Activated T-cell treated with anti-CD3 and anti-CD28 coated beads, Interleukin-2, amount 50 U/mL, for 4 hours (primary cell): ENCODE results near the gene FAM219A. TPM values are rescaled to one million over a fixed set of nuclear protein-coding genes. Genes with fewer than 3 reads are reported as not detected.
A peak's percentile ranks its signal among the peaks of the same experiment; 100 is the strongest.

Source experiments
- ATAC-seq, 2 donors: fragments of 200-7000 bp; cut with Tn5 transposase; one replicate each; pipeline ENCODE4 v1.10.0; 2021
- DNase-seq: peaks from one replicate; pipeline ENCODE4 v3.0.0-alpha.2; 2020
- H3K27me3 Mint-ChIP-seq: one replicate; pipeline ENCODE4 v1.8.0; 2021; ENCODE audit warnings: low read depth, mixed read lengths
- H3K36me3 Mint-ChIP-seq: one replicate; pipeline ENCODE4 v1.8.0; 2022; ENCODE audit warnings: mixed read lengths; ENCODE audit not compliant: insufficient read depth
- H3K4me1 Mint-ChIP-seq: one replicate; pipeline ENCODE4 v1.8.0; 2021; ENCODE audit warnings: low read depth, mixed read lengths
- H3K4me3 Mint-ChIP-seq: one replicate; pipeline ENCODE4 v1.8.0; 2021; ENCODE audit warnings: mild to moderate bottlenecking, moderate library complexity, mixed read lengths
- H3K9me3 Mint-ChIP-seq: one replicate; pipeline ENCODE4 v1.8.0; 2021; ENCODE audit warnings: mixed read lengths
- total RNA-seq, 3 donors: library from RNA; stranded (reverse); gene quantifications; one replicate each; pipeline ENCODE4 v1.2.1, GENCODE V29; 2021

Gene FAM219A
- total RNA-seq, 3 donors from 2014 or later: 23.1 to 31.2 (median 26.4) TPM

DNA sequence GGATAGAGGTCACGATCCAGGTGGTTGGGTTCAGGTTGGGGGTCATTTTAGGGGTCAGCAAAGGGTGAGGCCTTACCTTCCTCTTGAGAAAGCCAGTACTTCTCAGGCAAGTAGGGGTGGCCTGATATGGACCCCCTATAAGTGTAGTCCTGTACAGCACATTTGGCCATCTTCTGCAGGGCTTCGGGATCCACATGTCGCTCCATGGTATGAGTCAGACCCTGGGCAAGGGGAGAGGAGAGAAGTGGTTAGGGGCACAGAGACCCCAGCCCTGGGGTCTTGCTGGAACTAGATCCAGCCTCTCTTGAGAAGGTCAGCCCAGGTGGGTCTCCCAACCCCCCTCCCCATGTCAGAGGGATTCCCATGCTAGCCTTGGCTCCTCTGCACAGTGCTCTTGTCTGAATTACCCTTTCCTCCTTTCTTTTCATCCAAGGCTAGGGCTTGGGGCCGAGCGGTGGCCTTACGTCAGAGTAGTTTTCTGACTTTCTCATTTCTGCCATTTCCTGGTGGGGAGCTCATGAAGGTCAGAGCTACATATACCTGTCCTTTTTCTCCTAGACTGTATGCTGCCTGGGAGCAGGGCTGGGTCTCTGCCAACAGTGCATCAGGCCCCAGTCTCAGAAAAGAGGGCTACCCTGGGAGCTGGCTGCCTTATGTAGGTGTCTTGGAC, 72.7 kb downstream of the FAM219A start:
- Mint-ChIP-seq H3K4me1 (peaks cover 7% of the 10 kb centered on the region), H3K4me3 (no peak overlapping the region), H3K9me3 (no peaks in the 10 kb centered on the region), H3K27me3 (no peaks in the 10 kb centered on the region), H3K36me3 (no peaks in the 10 kb centered on the region)
- no peak for ATAC-seq
- no peak for DNase-seq

DNA sequence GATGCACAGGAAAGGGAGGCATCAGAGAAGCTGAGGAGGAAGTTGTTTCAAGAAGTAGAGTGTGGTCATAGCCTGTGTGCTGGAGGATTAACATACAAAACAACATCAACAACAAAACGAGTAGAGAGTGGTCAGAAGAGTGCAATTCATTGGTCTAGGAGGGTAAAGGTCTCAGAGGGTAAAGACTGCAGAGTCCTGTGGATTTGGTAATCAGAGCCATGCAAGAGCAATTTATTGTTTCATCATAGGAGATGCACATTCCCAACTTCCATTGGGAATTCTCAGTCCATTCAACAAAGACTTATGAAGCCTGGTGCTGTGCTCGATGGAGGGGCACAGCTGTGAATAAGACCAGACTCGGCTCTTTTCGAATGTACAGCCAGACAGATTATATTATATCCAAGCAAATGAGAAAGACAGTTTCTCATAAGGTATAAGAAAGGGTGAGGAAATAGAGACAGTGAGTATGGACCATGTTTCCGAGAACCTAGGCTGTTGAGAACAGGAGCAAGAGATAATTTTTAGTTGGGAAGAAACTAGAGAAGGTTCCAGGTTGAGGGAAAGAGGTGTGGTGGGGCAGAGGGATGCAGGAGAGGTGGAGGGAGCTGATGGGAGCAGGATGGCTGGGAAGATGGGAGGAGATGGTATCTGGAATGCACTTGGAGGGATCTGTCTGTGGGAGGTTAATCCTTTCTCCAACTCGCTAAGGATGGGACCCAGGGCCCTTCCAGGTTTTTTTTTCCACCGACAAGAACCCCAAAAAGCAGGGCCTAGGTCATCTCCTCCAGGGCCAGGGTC, 73.8 kb downstream of the FAM219A start:
- no peaks in the 10 kb centered on the region for H3K27me3 Mint-ChIP-seq
- DNase-seq (no peak), ATAC-seq (no peak)
- no peaks in the 10 kb centered on the region for H3K9me3 Mint-ChIP-seq
- H3K36me3 Mint-ChIP-seq: no peaks in the 10 kb centered on the region
- peaks cover 17% of the 10 kb centered on the region for H3K4me1 Mint-ChIP-seq
- H3K4me3 Mint-ChIP-seq: no peak overlapping the region

DNA sequence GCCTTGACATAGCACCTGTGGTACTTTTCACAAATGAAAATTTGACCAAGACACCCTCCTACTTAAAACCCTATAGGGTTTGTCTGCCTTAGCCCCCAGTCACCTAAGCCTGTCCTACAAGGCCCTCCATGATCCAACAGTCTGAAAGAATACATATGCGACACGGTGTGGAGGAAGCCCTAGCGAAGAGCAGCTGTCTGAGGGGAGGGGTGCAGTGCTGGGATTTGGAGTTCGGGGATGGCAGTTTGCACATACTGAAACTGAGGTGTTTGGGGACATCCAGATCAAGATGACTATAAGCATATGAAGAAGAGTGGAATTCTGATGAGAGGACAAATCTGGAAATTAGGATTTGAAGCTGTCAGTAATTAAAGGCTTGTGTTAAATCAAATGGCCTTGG, 74.5 kb downstream of the FAM219A start:
- ATAC-seq: no peak

DNA sequence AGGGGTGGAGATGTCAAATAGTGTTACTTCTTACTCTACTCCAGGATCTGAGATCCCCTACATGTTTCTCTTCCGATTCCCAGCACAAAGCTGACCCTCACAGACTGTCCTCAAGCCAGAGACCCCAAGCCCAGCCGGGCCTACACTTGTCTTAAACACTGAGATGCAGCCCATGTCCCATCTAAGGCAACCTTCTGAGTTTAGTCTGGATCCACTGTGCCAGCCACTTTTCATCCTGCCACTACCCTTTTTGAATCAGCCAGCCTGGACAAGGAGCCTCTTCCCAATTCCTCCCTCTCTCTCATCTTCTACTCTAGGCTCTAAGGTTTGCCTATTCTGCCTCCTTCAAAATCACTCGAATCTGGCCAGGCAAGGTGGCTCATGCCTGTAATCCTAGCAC, 75.5 kb downstream of the FAM219A start:
- peaks cover 27% of the 10 kb centered on the region for H3K4me1 Mint-ChIP-seq
- ATAC-seq (no peak), DNase-seq (no peak)
- no peaks in the 10 kb centered on the region for H3K27me3 Mint-ChIP-seq
- H3K36me3 Mint-ChIP-seq: no peaks in the 10 kb centered on the region
- H3K9me3 Mint-ChIP-seq: no peaks in the 10 kb centered on the region
- no peak overlapping the region for H3K4me3 Mint-ChIP-seq

More for the DNA sequence above, 74.5 kb downstream of the FAM219A start:
- no peaks in the 10 kb centered on the region for H3K36me3 Mint-ChIP-seq
- H3K27me3 Mint-ChIP-seq: no peaks in the 10 kb centered on the region
- H3K4me3 Mint-ChIP-seq: no peak overlapping the region
- peaks cover 22% of the 10 kb centered on the region for H3K4me1 Mint-ChIP-seq
- no peak for DNase-seq
- H3K9me3 Mint-ChIP-seq: no peaks in the 10 kb centered on the region

DNA sequence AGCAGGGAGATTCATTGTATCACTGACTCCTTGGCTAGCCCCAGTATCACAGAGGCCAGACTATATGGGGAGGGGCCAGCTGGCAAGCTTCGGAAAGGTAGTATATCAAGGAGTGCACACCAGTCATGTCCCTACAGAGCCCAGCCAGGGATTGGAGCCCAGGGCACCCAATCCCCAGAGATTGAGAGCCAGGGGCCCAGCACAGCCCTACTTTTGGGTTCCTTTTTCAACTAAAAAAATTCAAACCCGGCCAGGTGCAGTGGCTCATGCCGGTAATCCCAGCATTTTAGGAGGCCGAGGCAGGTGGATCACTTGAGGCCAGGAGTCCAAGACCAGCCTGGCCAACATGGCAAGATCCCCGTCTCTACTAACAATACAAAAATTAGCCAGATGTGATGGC, 76.3 kb downstream of the FAM219A start:
- no peaks in the 10 kb centered on the region for H3K9me3 Mint-ChIP-seq
- no peaks in the 10 kb centered on the region for H3K27me3 Mint-ChIP-seq
- no peaks in the 10 kb centered on the region for H3K36me3 Mint-ChIP-seq
- no peak for ATAC-seq
- DNase-seq: no peak
- no peak overlapping the region for H3K4me3 Mint-ChIP-seq
- H3K4me1 Mint-ChIP-seq: peaks cover 28% of the 10 kb centered on the region

DNA sequence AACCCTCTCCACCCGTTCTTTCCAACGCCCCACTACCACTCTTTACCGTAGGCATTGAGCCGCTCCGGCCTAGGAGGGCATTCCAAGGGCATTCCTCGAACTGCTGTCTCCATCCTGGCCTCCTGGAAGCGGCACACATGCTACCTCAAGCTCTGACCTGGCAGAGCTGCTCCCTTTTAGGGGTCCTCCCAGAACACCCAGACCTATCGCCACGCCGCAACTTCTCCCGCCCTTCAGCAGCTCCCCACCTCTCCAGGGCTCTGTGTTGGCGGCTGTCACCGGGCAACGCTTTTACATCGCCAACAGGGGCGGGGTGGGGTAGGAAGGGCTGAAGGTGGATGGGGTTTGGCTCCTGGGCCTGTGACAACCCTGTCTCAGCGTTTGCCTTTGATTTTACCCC, 77.0 kb downstream of the FAM219A start:
- ATAC-seq: no peak
- DNase-seq: no peak
- Mint-ChIP-seq H3K36me3 (no peaks in the 10 kb centered on the region), H3K9me3 (no peaks in the 10 kb centered on the region), H3K4me3 (peak overlapping the region; percentile 84), H3K4me1 (peaks cover 29% of the 10 kb centered on the region), H3K27me3 (no peaks in the 10 kb centered on the region)

DNA sequence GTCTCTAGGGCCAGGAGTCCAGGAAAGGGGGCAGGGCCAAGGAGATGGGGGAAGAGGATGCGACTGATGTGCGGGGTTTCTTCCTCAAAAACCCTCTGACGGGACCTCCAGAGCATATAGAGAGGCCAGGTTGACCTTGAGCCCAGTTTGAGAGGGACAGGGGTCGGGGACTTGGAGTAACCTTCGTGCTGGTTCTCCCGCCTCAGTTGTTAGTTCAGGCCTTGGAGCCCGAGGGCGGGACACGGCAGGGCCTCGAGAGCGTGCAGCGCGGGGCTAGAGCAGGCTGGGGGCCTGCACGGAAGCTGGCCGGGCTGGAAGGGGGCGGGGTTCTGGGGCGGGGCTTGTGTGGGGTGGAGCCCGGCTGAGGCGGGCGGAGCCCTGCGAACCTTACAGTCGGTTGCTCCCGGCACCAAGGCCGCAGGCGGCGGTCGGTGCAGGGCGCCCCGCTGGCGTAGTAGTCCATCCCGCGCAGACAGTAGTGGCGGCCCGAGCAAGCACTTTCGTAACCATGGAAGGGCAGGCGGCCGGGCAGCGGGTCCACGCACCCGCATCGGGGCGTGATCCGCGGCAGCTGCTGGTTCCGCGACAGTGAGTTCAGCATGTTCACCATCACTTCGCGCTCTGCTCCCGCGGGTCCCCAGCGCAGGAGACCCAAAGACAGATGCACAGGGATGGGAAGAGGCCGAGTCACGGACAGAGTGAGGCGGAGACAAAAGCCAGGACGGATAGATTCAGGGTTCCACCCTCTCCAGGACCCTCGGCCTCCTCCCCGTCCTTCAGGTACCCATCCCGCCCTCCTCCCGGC, 77.7 kb downstream of the FAM219A start:
- H3K4me3 Mint-ChIP-seq: peak overlapping the region; percentile 84
- ATAC-seq: peak; percentile 56 to 65
- H3K36me3 Mint-ChIP-seq: no peaks in the 10 kb centered on the region
- H3K4me1 Mint-ChIP-seq: peaks cover 34% of the 10 kb centered on the region
- peak; percentile 68 for DNase-seq
- no peaks in the 10 kb centered on the region for H3K27me3 Mint-ChIP-seq
- H3K9me3 Mint-ChIP-seq: no peaks in the 10 kb centered on the region

DNA sequence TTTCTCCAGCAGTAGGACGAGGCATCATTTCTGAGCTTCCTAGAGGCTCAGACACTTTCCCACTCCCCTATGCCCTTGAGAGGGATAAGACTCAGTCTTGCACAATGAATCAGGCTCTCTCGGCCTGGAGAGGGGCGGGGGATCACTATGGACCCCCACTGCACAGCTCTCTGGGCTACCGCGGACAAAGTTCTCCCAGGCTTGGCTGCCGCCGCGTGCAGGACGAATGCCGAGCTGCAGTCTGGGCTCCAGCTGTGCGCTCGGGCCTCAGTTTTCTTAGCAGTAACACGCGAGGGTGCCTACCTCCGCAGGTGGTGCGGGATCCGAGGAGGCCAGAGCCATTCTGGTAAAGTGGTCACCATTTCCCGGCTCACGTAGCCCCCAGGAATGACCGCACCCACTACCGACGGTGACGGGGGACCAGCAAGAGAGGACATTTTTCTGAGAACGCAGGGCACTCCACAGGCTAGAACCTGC, 78.3 kb downstream of the FAM219A start:
- DNase-seq (no peak), ATAC-seq (no peak)
- Mint-ChIP-seq H3K4me3 (peak overlapping the region; percentile 84), H3K9me3 (no peaks in the 10 kb centered on the region), H3K4me1 (peaks cover 38% of the 10 kb centered on the region), H3K27me3 (no peaks in the 10 kb centered on the region), H3K36me3 (no peaks in the 10 kb centered on the region)

DNA sequence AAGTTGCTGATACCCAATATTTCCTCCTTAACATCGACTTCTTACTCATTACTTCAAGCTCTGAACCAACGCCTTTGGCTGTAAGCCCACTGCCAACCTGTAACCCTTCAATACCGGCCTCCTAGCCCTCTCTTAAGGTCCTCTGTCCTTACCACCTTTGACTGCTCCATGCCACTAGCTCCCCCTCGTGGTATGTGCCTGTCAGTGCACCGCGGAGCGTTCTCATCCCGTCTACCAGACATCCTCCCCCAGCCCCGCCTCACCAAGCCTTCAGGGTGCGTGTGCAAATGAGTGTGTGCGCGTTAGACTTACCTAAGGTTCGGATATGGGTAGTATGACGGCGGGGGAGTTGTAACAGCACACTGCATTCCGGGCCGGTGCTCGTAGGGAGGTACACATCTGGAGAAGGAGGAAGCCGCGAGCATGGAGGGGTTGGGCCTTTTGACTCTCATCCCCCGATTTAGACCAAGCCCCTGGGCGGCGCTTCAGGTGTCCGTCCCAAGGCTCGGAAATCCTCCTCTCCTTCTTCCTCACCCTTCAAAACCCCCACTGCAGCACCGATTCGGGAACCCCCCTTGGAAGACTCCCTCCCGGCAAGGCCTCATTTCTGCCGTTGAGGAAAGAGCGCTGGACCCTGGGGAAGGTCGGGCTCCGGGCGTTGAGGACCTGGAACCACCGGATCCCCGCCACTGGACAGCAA, 78.9 kb downstream of the FAM219A start:
- Mint-ChIP-seq H3K4me1 (peaks cover 38% of the 10 kb centered on the region), H3K4me3 (peak overlapping the region; percentile 84), H3K9me3 (no peaks in the 10 kb centered on the region)

DNA sequence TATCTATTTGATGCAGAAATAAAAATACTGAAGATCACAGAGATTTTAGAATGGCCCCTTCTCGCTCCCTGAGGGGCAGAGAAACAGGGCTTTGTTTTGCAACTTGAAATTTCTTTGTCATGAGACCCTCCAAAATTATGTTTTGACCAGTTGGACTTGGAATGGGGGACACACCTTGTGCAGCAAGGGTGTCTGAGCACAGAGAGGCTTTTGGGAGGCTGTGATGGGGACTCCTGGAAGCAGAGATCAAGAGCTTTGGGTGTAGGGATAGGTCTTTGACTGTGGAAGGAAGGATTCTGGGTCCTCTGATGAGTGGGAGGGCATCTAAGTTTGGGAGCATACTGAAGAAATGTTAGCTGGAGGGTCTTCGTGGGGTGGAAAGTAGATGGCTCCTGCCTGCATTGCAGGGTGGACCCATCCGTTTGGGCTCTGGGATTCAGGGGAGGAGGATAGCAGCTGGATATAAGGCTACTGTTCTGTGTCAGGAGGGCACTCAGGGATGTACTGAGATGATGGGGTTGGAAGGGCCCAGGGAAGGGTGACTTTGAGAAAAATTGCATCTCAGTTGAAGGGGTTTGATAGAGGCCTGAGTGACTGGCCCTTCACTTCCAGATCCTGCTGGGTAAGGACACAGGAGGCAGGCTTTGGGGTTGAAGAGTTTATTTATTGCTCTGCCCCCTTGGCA, 79.9 kb downstream of the FAM219A start:
- ATAC-seq (no peak), DNase-seq (no peak)
- Mint-ChIP-seq H3K4me3 (peak overlapping the region; percentile 49), H3K4me1 (peaks cover 38% of the 10 kb centered on the region), H3K9me3 (no peaks in the 10 kb centered on the region), H3K36me3 (no peaks in the 10 kb centered on the region), H3K27me3 (no peaks in the 10 kb centered on the region)

More for the DNA sequence above, 78.9 kb downstream of the FAM219A start:
- no peaks in the 10 kb centered on the region for H3K27me3 Mint-ChIP-seq
- H3K36me3 Mint-ChIP-seq: no peaks in the 10 kb centered on the region
- DNase-seq: peak; percentile 88
- peak; percentile 19 to 31 for ATAC-seq

DNA sequence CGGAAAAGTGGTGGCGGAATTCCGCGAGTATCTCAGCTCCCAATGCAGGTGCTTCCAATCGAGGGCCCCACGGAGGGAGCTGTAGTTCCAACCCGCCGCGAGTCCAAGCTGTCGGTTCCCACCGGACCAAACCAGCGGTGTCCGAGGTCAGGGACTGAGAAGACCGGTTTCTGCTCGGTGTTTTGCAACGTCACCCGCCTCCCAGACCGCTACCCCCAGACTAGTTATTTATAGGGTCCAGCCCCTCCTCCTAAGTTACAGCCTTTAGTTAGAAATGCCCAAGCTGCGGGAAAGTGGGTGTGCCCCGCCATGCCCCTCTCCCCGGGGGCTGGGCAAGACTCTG, 81.0 kb downstream of the FAM219A start:
- ATAC-seq (no peak), DNase-seq (no peak)
- Mint-ChIP-seq H3K27me3 (no peaks in the 10 kb centered on the region), H3K36me3 (no peaks in the 10 kb centered on the region), H3K9me3 (no peaks in the 10 kb centered on the region), H3K4me3 (peak overlapping the region; percentile 84), H3K4me1 (peaks cover 38% of the 10 kb centered on the region)

DNA sequence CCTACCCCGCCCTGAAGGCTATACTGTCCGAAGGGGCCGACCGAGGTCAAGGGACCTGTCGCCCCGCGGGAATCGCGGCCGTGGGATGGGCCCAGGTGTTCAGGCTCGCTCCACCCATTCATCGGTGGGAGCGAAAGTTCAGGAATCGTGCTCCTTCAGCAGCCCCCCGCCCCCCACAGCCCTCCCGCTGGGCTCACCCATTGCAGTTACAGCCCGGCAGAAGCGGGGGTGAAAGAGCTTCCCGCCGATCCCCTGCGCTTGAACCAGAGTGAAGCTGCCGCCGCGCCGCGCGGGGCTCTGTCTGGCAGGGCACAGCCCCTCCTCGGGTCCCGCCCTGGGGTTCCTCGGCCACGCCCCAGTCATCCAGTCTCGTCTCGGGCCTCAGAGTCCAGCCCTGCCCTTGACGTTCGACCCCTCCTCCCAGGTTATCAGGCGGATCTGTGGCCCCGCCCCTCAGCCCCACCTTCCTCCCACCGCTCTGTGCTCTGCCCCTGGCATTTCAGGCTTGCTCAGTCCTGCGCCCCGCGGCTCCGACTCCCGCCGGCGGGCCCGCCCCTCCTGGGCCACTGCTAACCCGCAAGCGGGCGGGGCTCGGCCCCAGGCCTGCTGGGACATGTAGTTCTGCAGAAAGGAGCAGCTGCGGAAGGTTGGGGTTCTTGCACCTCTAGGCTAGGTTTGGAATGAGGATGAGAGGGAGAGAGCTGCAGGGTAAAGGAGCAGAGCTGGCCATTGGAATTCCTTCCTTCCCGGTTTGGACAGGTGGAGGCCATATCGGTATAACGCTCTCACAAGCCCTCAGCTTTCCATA, 81.6 kb downstream of the FAM219A start, which contains the start of gene MYORG:
Gene MYORG, minus strand, starts transcription at position 303 of the 808 bp plus-strand sequence. CDS start 3,955 bp downstream, outside the sequence.
- Mint-ChIP-seq H3K4me1 (peaks cover 38% of the 10 kb centered on the region), H3K9me3 (no peaks in the 10 kb centered on the region), H3K27me3 (no peaks in the 10 kb centered on the region), H3K36me3 (no peaks in the 10 kb centered on the region), H3K4me3 (peak within 1 kb of the TSS; percentile 84)
- DNase-seq: peak; percentile 96
- peak; percentile 83 to 86 for ATAC-seq
